NCI-H2227 (cell line): Measurements from ENCODE around the gene OR4C45.
"Not testable (repeated sequence)": the region's sequence is repeated elsewhere in the genome, so short reads cannot be mapped to it uniquely, and the experiment has no call there.

Source experiments
- DNase-seq: peaks from one replicate; lab custom pipeline; 2025; ENCODE audit not compliant: unreplicated experiment; lab: John Stamatoyannopoulos, UW

Gene OR4C45

DNA sequence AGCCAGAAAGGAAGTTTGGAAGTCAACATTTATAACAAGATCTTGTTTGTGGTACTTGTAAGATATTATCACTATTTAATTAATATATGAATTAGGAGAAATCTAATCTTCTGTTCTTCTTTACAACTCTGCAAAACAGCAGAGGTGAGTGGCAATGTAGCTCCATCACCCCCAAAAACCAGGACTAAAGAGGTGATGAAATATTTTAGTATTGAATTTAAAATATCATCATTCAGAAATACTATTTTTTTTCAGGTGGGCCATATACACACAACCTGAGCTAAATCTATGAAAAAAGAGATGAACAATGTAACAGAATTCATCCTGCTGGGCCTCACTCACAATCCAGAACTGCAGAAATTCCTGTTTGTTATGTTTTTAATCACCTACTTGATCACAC lies at the start of gene OR4C45:
Gene OR4C45 (plus strand): TSS at position 301 of the 400 bp plus-strand sequence.
- DNase-seq = no peak

DNA sequence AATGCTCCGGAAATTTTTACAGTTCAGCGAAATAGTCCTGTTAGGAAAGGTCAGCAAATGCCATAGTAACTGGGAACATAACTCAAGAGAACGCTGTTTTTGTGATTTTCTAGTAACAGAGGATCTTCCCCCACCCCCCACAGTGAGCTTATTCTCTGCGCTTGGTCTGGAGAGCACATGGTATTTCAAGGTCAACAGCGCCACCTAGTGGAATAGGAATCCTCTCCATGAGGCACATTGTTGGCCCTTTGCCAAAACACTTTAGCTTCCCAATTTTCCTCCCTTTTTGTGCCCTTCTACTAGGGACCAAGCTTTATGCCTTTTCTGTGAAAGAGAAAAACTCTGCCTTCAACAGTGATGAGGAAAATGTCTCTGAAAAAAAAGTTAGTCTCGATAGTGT lies 37.1 kb upstream of the OR4C45 start:
- DNase-seq = peak; percentile 14

DNA sequence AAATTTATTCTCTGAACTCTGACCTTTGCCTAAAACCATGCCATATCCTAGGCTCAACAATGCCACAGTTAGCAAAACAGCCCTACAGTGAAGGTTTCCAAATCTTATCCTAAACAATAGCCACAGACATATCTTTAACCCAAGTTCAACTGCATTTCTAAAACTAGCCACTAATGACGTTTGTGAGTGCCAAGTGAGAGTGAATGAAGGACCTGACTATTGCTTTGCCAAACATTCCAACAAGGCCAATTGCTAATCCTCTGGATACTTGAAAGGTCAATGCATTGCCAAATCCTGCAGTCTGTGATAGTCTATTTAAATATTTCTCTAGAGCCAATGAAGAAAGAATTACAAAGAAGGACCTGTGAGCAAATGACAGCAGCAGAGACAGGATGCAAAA lies 2.5 kb upstream of the OR4C45 start:
- DNase-seq = no peak

DNA sequence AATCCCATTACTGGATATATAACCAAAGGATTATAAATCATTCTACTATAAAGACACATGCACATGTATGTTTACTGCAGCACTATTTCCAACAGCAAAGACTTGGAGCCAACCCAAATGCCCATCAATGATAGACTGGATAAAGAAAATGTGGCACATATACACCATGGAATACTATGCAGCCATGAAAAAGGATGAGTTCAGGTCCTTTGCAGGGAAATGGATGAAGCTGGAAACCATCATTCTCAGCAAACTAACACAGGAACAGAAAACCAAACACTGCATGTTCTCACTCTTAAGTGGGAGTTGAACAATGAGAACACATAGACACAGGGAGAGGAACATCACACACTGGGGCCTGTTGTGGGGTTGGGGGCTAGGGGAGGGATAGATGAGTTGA lies 3.6 kb downstream of the OR4C45 start:
- not testable (repeated sequence) for DNase-seq

DNA sequence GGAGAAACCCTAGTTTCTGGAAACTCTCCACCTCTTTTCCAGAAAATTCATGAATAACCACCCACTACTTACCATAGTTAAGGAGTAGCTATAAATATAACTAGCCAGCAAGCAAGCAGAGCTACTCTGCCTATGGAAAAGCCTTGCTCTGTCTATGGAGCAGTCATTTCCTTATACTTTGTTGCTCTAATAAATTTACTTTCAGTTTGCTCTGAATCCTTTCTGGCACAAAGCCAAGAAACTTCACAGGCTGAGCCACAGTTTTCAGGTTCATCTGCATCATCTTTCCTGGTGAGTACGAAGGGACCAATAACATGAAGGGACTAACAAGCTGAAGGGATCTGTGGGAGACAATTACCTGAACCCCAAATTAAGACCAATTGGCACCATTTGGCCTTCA lies 4.6 kb downstream of the OR4C45 start:
- no peak for DNase-seq

DNA sequence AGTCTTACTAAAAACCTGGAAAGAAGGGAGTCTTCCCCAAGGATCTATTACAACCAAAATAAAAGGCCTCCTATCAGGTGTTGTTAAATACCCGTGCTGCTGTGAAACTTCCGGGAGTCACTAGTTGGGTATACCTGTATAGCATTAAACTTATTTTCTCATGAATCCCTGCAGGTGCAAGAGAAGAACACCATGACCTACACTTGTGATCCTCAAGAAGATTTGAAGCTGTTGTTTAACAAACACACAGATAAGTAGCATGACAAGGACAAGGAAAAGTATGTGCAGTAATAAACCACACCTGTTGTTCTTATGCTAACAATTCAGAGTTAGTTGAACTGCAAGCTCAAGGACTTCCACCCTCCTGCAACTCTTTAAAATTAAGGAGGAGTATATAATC lies 12.0 kb downstream of the OR4C45 start:
- DNase-seq = no peak

DNA sequence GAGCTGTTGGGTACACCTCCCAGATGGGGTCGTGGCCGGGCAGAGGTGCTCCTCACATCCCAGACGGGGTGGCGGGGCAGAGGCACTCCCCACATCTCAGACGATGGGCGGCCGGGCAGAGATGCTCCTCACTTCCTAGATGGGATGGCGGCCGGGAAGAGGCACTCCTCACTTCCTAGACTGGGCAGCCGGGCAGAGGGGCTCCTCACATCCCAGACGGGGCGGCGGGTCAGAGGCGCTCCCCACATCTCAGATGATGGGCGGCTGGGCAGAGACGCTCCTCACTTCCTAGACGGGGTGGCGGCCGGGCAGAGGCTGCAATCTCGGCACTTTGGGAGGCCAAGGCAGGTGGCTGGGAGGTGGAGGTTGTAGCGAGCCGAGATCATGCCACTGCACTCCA lies 30.4 kb downstream of the OR4C45 start:
- not testable (repeated sequence) for DNase-seq

DNA sequence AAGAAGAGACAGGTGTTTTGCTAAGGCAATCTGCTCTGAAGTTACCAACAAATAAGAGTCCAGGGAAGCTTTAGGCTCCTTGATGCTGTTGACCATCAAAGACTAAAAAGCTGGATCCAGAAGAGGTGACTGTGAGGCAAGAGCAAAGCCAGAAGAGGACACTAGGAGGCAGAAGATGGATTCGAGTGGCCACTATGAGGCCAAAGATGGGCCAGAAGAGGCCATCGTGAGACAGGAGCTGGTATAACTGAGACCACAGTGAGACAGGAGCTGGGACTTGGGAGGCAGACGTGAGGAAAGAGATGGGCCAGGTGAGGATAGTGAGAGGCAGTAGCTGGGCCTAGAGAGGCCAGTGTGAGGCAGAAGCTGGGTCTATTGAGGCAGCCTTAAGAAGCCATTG lies 37.7 kb downstream of the OR4C45 start:
- DNase-seq = no peak

DNA sequence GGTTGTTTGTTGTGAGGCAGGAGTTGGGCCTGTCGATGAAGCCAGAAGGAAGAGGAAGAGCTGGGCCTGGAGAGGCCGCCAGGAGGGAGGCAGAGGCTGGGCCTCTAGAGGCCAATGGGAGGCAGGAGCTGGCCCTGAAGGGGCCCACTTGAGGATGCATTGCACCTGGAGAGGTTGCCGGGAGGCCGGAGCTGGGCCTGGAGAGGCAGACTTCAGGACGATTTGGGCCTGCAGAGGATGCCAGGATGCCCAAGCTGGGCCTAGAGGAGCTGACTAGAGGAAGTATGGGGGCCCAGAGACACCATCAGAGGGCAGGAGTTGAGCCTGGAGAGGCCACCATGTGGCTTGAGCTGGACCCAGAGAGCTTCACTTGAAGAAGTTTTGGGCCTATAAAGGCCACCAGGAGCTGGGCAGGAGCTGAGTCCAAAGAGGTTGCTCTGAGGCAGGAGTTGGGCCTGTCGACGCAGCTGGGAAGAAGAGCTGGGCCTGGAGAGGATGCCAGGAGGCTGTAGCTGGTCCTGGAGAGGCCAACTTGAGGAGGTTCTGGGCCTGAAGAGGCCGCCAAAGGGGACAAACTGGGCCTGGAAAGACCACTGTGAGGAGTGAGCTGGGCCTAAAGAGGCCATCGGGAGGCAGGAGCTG lies 39.0 kb downstream of the OR4C45 start:
- no peak for DNase-seq

DNA sequence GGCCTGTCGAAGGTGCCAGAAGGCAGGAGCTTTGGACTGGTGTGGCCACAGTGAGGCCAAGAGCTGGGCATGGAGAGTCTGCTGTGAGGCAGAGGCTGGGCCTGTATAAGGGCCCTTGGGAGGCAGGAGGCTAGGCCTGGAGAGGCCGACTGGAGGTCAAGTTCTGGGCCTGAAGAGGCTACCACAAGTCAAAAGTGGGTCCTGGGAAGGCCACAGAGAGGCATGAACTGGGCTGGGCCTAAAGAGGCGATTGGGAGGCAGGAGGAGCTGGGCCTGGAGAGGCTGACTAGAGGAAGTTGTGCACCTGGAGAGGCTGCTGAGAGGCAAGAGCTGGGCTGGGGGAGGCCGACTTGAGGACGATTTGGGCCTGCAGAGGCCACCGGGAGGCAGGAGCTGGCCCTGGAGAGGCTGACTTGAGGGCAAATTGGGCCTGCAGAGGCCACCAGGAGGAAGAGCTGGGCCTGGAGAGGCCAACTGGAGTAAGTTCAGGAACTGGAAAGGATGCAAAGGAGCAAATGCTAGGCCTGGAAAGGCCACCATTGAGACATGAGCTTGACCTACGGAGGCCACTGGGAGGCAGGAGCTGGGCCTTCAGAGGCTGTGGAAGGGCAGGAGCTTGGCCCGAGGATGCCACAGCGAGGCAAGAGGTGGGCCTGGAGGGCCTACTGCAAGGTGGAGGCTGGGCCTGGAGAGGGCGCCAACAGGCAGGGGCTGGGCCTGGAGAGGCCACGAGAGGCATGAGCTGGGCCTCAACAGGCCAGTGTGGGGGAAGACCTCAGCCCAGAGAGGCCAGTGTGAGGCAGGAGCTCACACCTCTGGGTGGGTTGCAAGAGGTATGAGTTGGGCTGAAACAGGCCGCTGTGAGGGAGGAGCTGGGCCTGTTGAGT lies 39.8 kb downstream of the OR4C45 start:
- no peak for DNase-seq

DNA sequence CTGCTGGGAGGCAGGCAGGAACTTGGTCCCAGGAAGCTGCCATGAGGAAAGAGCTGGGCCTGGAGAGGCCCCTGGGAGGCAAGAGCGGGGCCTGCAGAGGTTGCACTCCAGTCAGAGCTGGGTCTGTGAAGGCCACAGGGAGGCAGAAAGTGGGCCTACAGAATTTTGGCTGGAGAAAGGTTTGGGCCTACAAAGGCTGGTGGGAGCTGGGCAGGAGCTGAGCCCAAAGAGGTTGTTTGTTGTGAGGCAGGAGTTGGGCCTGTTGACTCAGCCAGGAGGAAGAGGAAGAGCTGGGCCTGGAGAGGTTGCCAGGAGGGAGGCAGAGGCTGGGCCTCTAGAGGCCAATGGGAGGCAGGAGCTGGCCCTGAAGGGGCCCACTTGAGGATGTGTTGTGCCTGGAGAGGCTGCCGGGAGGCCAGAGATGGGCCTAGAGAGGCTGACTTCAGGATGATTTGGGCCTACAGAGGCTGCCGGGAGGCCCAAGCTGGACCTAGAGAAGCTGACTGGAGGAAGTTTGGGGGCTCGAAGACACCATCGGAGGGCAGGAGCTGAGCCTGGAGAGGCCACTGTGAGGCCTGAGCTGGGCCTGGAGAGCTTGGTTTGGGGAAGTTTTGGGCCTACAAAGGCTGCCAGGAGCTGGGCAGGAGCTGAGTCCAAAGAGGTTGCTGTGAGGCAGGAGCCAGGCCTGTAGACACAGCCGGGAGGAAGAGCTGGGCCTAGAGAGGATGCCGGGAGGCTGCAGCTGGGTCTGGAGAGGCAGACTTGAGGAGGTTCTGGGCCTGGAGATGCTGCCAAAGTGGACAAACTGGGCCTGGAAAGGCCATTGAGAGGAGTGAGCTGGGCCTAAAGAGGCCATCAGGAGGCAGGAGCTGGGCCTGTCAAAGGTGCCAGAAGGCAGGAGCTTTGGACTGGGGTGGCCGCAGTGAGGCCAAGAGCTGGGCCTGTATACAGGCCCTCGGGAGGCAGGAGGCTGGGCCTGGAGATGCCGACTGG lies 40.7 kb downstream of the OR4C45 start:
- no peak for DNase-seq

DNA sequence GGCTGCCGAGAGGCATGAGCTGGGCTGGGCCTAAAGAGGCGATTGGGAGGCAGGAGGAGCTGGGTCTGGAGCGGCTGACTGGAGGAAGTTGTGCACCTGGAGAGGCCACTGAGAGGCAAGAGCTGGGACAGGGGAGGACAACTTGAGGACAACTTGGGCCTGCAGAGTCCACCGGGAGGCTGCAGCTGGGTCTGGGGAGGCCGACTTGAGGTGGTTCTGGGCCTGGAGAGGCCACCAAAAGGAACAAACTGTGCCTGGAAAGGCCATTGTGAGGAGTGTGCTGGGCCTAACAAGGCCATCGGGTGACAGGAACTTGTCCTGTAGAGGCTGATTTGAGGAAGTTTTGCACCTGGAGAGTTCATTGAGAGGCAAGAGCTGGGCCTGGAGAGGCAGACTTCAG lies 41.5 kb downstream of the OR4C45 start:
- no peak for DNase-seq

DNA sequence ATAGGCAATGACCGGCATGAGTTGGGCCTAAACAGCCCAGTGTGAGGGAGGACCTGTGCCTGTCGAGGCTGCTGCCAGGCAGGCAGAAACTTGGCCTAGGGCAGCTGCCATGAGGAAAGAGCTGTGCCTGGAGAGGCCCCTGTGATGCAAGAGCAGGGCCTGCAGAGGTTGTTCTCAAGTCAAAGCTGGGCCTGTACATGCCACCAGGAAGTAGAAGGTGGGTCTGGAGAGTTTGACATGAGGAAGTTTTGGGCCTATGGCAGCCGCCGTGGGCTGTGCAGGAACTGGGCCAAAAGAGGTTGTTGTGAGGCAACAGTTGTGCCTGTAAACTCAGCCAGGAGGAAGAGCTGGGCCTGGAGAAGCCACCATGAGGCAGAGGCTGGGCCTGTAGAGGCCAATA lies 43.2 kb downstream of the OR4C45 start:
- DNase-seq = no peak

DNA sequence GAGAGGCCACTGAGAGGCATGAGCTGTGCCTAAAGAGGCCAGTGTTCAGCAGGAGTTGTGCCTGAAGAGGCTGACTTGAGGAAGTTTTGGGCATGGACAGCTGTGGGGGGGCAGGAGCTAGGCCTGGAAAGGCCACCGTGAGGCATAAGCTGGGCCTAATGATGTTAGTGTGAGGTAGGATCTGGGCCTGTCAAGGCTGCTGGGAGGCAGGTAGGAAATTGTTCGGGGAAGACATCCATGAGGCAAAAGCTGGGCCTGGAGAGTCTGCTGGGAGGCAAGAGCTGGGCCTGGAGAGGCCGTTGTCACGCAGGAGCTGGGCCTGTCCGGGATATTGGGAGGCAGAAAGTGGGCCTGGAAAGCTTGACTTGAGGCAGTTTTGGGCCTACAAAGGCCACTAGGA lies 44.9 kb downstream of the OR4C45 start:
- no peak for DNase-seq

DNA sequence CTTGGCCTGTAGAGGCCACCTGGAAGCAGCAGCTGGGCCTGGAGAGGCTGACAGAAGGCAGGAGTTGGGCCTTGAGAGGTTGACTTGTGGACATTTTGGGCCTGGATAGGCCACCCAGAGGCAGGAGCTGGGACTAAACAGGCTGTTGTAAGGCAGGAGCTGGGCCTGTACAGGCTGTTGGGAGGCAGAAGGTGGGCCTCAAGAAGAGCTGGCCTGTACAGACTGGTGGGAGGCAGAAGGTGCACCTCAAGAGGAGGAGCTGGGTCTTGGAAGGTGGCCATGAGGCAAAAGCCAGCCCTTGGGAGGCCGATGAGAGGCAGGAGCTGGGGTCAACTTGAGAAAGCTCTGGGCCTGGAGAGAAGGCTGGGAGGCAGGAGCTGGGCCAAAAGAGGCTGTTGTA lies 45.3 kb downstream of the OR4C45 start:
- DNase-seq = no peak

DNA sequence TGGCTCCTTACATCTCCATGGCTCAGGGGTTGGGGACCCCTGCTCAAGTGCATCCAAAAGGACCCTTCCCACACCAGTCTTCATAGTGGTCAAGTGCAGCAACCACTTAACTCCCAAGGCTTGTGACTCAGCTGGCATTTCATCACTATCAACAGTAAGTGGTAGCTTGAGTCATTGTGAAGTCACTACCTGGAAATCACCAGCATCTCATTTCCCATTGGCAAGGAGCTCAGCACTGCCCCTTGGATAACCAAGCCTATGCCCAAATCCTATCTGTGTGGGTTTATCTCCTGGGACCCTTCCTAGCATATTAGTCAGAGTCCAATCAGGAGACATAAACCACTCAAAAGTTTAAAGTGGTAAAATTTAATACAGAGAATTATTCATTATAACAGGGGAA lies 46.3 kb downstream of the OR4C45 start:
- not testable (repeated sequence) for DNase-seq

DNA sequence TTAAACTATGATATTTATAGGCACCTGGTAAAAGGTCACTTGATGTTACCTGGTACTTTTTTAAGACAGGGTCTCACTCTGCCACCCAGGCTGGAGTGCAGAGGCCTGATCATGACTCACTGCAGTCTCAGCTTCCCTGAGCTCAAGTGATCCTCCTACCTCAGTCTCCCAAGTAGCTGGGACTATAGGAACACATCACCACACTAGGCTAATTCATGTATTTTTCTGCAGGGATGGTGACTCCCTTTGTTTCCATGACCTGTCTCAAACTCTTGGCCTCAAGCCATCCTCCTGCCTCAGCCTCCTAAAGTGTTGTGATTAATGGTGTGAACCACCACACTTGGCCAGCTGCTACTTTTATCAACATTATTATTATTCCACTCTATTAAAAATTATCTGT lies 47.6 kb downstream of the OR4C45 start:
- no peak for DNase-seq
